Epithelial cell of esophagus (primary cell): ENCODE measurements around the gene EBP.

ENCODE experiments used
- DNase-seq: peaks from one replicate; pipeline ENCODE4 v3.0.0; 2010; ENCODE audit warnings: low read depth
- H3K4me3 ChIP-seq: 2 replicates; pipeline ENCODE4 v1.5.1; 2011; ENCODE audit warnings: mild to moderate bottlenecking, low read length, control low read depth
- CTCF ChIP-seq: IDR thresholded peaks from 2 replicates; pipeline ENCODE4 v1.5.1; 2011; ENCODE audit warnings: low read depth, mild to moderate bottlenecking, low read length, control low read depth, inconsistent platforms; ENCODE audit not compliant: insufficient read depth; ENCODE audit errors: missing control alignments

EBP gene

DNA sequence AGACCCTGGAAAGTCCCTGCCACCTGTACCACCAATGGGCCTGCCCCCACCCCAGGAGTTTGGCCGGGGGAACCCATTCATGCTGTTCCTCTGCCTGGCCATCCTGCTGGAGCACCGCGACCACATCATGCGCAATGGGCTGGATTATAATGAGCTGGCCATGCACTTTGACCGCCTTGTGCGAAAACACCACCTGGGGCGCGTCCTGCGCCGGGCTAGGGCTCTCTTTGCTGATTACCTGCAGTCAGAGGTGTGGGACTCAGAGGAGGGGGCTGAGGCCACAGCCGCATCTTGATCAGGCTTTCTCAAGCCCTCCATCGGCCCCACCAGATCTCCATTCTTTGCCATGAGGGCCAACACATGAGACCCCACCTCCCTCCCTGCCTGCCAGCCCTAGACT lies 39.1 kb downstream of the EBP start:
- no peak for DNase-seq

DNA sequence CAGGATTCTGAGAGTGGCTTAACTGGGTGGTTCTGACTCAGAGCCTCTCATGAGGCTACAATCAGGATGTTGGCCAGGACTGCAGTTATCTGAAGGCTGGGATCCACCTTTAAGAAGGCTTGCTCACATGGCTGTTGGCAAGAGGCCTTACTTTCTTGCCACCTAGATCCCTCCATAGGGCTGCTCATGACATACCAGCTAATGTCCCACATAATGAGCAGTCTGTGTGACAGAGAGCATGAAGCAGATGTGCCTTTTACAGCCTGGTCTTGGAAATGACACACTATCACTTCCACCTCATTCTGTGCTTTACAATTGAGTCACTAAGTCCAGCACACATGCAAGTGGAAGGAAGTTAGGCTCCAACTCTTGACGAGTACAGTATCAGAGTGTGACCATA lies 48.4 kb downstream of the EBP start:
- TF ChIP-seq CTCF = no peak
- DNase-seq = peak; percentile 56
- no peak overlapping the region for H3K4me3 ChIP-seq

More for the DNA sequence above, 39.1 kb downstream of the EBP start:
- no peak overlapping the region for H3K4me3 ChIP-seq
- no peak for TF ChIP-seq CTCF

GRCh38 chrX:48573690-48574269 lies 52.2 kb downstream of the EBP start:
- peak overlapping the region; percentile 59 for H3K4me3 ChIP-seq
- TF ChIP-seq CTCF = no peak
- no peak for DNase-seq

DNA sequence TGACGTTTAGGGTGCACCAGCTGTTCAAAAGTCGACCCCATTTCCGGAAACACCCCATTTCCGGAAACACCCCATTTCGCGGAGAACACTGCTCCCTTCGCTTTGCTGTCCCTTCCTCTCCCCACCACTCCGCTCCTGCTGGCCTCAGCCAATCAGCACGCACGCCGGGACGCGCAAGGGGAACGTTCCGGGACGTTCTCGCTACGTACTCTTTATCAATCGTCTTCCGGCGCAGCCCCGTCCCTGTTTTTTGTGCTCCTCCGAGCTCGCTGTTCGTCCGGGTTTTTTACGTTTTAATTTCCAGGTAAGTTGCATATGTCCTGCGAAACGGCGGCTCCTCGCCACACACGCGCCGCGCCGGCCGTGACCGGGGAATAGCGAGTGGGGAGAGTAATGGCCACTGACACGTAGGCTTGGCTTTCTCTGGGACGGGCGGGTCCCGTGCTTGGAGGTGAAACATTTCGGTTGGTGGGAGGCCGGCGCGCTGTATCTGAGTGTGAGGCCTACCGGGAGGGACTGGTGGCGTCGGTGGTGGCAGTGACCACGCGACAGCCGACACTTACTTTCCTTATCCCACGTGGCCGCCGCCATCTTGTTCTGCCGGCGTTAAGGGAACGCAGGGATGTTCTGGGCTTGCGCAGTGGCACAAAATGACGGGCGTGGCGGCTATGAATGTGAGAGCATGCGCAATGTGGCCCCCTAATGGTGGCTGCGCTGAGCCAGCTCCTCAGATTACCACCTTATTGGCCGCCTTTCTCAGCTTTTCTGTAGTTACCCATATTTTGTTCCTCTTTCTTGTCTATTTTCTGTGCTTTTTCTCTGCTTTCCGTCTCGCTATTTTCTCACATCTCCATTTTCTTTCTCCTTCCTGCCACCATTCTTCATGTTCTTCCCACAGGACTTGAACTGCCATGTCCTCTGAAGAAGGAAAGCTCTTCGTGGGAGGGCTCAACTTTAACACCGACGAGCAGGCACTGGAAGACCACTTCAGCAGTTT lies 53.0 kb downstream of the EBP start, which contains the start of gene RBM3:
Gene RBM3 (plus strand): TSS at position 215 of the 997 bp plus-strand sequence. CDS start 697 bp downstream, at position 912.
- DNase-seq = peak; percentile 91

DNA sequence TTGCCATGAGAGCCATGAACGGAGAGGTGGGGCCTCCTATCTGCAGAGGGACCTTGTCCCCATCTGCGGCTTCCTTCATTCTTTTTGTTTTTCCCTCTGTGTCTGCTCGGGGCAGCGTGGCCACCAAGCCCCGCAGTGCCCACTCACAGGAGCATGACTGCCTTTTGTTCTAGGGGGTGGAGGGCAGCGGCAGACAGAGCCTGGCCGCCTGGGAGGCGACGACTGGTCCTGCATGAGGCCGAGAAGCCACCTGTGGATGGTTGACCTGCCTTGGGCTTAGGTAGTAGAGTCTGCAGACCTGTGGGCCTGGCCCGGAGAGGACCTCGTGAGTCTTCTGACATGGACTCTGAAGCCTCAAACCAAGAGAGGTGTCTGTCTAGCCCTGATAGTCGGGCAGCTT lies 54.0 kb downstream of the EBP start:
- TF ChIP-seq CTCF = no peak
- peak overlapping the region; percentile 59 for H3K4me3 ChIP-seq
- no peak for DNase-seq

More for the DNA sequence above, 53.0 kb downstream of the EBP start, which contains the start of gene RBM3:
- peak within 1 kb of the TSS; percentile 59 for H3K4me3 ChIP-seq
- peak; percentile 36 for TF ChIP-seq CTCF

DNA sequence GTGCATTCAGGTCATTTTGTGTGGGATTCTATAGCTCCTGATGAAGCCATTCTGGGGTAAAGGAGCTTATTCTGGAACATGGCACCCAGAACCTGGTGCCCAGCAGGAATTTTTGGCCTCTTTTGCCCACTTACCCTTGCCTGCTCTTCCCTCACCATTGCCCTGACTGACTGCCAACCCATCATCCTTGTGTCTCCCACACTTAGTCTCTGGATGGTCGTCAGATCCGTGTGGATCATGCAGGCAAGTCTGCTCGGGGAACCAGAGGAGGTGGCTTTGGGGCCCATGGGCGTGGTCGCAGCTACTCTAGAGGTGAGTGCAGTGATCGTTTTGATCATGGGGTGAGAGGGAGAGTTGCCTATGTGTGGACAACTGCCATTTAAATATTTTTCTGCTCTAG lies 54.5 kb downstream of the EBP start:
- DNase-seq = no peak
- no peak for TF ChIP-seq CTCF
- peak overlapping the region; percentile 59 for H3K4me3 ChIP-seq
